Stimulated activated CD8-positive, alpha-beta memory T cell treated with anti-CD3 and anti-CD28 coated beads, Interleukin-4, amount 100 ng/mL, for 48 hours (primary cell): ENCODE data around the gene TMEM43.

Experiments
- DNase-seq: peaks from one replicate; pipeline ENCODE4 v3.0.0-alpha.2; 2020

The TMEM43 gene

GRCh38 chr3:14152963-14153355 lies 28.1 kb downstream of the TMEM43 start:
- no peak for DNase-seq

GRCh38 chr3:14153663-14154062 lies 28.8 kb downstream of the TMEM43 start:
- DNase-seq = no peak

- no peak for DNase-seq
These were observed 29.4 kb downstream of the TMEM43 start for GRCh38 chr3:14154276-14154675.

DNA sequence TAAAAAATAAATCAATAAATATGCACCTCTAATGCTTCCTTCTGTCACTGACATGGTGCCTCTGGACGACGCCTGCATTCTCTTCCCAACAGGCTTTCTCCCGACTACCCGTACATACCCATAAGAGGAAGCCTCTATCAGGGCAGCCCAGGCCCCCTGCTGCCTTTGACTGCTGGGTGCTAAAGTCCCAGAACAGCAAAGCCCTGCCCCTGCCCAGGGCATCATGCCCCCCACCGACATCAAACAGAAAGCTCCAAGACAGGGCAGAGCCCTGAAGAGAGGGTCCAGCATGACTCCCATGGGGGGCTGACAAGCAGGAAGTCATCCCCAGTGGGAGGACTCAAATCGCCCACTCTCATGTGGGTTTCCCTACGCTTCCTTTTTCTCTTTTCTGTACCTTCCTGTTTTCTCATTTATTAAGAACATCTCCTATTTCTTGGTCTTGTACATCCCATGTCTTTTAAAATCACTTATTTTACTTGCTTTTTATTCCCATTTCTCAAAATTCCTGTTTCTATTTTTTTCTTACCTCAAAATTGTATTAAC lies 30.1 kb downstream of the TMEM43 start:
- peak; percentile 20 for DNase-seq

DNA sequence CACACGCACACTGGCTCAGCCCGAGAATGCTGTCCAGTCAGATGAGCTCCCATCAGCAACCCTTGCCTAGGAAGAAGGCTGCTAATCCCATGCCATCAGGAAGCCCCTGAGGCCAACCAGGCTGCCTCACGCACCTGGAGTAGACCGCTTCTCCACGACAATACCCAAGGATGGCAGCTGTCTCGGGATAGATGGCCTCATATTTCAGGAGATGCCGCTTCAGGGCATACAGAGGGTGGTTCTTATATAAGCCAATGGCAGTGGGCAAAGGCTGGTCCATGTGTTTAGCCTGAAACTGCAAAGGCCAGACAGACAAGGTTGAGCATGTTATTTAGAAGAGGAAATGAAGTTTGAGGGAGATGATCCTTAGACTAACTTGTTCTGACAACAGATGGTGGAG lies 31.3 kb downstream of the TMEM43 start:
- no peak for DNase-seq

GRCh38 chr3:14156843-14157561 lies 32.1 kb downstream of the TMEM43 start:
- DNase-seq = no peak

GRCh38 chr3:14157951-14158350 lies 33.1 kb downstream of the TMEM43 start:
- DNase-seq = no peak

DNA sequence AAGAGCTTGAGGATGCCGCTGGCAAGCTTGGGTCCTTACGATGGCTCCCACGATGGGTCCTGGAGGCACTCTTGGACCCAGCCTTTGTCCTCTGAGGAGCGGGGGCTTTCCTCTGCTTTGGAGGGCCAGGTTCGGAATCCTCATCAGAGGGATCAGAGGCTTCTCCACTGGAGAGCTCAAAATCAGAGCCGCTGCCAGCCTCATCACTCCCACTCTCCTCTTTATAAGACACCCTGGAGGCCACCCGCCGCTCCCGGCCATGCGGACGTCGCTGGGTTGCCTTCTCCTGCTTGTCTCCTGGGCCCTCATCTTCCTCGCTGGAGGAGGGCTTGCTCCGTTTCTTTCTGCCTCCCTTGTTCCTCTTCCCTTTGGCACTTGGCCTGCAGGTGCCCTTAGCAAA lies 33.5 kb downstream of the TMEM43 start:
- no peak for DNase-seq

DNA sequence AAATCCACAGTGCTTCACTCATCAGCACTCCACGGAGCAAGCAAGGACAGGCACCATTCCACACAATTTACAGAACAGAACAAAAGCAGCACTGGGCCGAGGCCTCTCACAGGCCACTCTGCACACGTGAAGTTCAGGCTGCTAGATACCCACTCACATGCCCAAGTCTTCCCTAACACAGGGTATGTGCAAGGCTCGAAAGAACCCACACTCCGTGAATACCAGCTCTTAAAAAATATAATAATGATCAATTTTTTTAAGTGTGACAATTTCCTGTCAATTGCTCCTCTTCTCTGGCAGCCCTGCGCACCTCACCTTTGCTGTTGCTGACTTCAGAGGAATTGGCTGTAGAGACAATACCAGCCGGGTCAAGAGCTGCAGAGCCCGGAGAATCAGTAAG lies 34.6 kb downstream of the TMEM43 start:
- DNase-seq = no peak

GRCh38 chr3:14161282-14161681 lies 36.4 kb downstream of the TMEM43 start:
- DNase-seq = no peak

DNA sequence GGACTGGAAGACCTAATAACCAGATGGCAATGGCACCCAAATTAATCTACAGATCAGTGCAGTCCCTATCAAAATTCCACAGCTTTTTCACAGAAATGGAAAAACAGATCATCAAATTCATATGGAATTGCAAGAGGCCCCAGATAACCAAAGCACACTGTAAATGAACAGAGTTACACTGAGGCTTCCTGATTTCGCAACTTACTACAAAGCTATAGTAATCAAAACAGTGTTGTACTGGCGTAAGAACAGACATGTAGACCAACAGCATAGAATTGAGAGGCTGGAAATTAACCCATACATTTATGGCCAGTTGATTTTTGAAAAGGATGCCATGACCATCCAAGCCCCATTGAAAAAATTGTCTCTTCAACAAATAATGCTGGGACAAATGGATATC lies 37.3 kb downstream of the TMEM43 start:
- no peak for DNase-seq

- no peak for DNase-seq
These were observed 42.2 kb downstream of the TMEM43 start for GRCh38 chr3:14166877-14167603.

GRCh38 chr3:14169435-14169834 lies 44.6 kb downstream of the TMEM43 start:
- no peak for DNase-seq

GRCh38 chr3:14169871-14170270 lies 45.0 kb downstream of the TMEM43 start:
- DNase-seq = no peak

DNA sequence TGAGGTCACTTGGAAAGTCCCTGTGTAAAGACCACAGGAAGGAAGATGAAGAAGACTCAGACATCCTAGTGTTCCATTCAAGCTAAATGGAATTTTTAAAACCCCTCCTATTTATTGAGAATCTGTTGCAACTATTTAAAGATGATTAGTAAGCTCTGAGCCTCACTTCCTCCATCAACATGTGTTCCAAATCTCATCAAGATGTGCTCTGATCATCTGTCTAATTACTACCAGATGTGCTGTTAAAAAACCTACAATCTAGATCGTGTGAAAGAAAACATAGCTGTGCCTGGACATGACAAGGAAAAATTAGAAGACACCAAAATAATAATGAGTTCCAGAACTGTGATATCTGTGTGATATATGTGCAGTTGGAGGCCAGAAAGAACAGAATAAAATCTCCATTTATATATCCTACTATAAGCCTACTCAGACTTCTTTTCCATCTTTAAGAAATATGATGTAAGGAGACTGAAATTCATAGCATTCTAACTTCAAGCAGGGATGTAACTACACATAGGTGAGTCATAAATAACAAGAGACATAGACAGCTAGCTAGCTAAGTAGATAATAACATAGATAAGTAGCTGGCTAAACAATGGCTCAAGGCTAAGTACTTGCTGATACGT lies 45.8 kb downstream of the TMEM43 start:
- DNase-seq = no peak

DNA sequence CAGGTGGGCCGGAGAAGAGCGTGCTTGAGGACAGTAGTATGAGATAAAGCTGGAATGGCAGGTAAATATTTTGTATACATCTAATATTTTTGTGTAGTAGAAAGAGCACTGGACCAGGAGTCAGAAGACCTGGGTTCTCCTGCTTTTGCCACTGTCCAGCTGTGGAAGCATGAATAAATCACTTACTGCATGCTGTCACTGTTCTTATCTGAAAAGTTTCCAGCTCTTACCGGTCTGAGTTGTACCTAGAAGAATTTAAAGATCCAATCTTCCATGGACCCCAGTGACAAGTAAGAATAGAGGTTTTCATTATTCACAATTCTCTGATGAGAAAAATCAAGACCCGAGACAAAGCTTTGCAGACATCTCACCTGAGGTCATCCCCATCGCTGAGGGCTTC lies 47.6 kb downstream of the TMEM43 start:
- no peak for DNase-seq

- no peak for DNase-seq
These were observed 49.6 kb downstream of the TMEM43 start for GRCh38 chr3:14174483-14174882.

DNA sequence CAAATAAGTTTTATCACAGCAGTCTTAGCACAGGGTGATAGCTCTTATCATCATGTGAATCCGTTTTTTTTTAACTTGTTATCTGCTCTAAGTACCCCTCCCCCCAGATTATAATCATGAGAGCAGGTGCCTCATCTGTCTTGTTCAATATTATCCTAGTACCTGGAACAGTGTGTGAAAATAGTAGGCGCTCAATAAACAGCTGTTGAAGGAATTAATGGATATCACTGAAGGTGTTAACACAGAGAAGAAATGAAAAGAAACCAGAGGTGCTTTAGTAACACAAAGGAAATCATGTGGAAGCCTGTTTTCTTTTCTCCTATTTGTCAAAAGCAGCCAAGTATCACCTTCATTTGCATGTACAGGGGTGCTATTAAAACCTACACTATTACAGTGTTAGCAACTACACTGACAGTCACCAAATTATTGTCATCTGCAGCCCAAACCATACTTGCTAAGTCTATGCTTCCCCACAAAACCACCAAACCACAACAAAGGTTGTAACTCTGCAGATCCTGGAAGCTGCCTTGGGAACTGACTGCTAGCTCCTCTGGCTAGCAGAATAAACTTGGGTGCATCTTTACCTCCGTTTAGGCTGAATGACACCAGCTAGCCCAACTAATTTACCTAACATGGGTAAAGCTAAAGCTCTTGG lies 50.7 kb downstream of the TMEM43 start:
- DNase-seq = peak; percentile 42

- no peak for DNase-seq
These were observed 52.9 kb downstream of the TMEM43 start for GRCh38 chr3:14177580-14178246.

DNA sequence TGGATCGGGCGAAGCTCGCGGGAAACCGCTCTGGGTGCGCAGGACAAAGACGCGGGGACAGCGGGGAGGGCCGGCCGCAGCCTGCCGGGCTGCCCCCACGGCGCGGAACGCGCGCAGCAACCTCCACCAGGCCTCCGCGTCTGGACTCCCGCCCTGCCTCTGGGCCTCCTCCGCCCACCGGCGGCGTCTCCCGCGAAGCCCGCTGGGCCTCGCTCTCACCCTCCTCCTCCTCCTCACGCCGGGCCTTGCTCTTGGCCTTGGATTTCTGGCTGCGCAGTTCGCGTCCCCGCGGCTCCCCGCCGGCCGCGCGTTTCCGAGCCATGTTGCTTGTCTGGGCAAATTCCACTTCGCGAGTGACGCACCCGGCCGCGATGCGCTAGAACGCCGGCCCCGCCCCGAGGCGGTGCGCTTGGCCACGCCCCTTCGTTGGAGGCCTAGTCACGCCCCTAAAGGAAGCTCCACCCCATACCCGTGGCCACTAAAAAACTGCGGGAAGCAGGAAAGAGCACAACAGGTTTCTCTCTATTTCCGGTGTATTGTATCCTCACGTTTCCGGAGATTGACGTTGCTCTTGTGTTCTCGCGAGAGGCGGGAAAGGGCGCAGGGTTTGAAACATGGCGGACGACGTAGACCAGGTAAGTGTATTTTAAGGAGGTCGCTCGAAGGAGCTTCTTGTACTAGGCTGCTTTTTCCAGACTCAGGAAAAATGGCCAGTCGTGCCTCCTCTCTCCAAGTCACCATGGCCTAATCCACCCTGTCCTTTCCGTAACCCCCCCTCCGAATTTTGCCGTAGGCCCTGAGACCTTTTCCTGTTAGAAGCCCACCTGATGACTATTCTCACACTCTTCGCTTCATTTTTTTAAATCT lies 53.6 kb downstream of the TMEM43 start, which contains the start of the genes LSM3 and XPC:
LSM3 (plus strand) TSS at position 571 of the 867 bp plus-strand sequence; CDS start at position 615, 44 bp downstream.
XPC (minus strand) TSS at position 355 of the 867 bp plus-strand sequence; CDS start at position 322, 33 bp downstream.
- peak; percentile 98 for DNase-seq

- DNase-seq = no peak
These were observed 54.2 kb downstream of the TMEM43 start for GRCh38 chr3:14179114-14179465.

DNA sequence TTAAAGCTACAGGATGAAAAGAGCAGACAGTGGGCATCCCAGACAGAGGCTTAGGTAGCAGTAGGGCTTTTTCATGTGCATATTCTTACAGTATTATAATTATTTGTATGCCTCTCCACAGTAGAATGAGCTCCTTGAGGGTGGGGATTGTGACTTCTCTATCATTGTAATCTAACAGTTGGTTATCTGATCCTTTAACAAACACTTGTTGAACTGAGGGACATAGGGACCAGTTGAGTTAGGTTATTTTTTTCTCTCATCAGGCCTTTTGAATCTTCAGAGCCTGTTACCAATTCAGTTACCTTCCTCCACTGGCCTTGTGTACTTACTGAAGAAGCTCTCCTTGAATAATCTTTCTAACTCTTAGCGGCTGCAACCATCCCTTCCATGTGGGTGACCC lies 54.9 kb downstream of the TMEM43 start:
- no peak for DNase-seq
